Fibroblast of villous mesenchyme (primary cell): ENCODE results near the gene PRDX6. TPM values are rescaled to one million over a fixed set of nuclear protein-coding genes. Genes with fewer than 3 reads are reported as not detected.

Source experiments
- DNase-seq: peaks from one replicate; pipeline ENCODE4 v3.0.0-alpha.2; 2010; ENCODE audit warnings: low read depth
- H3K4me3 ChIP-seq: 2 replicates; pipeline ENCODE4 v1.5.1; 2011; ENCODE audit warnings: low read depth, mild to moderate bottlenecking, low read length
- total RNA-seq: library from RNA; depleted of rRNA; stranded (reverse); fragments of >200 nt; gene quantifications from 2 replicates; pipeline ENCODE4 v1.2.3, GENCODE V29; 2012
- TF ChIP-seq, protein P1 (sequence below): IDR thresholded peaks from 2 replicates; pipeline ENCODE4 v1.5.1; 2012; ENCODE audit warnings: low read depth, mild to moderate bottlenecking, low read length; ENCODE audit not compliant: insufficient read depth

The PRDX6 gene
- total RNA-seq, 1 donor: 611 TPM

DNA sequence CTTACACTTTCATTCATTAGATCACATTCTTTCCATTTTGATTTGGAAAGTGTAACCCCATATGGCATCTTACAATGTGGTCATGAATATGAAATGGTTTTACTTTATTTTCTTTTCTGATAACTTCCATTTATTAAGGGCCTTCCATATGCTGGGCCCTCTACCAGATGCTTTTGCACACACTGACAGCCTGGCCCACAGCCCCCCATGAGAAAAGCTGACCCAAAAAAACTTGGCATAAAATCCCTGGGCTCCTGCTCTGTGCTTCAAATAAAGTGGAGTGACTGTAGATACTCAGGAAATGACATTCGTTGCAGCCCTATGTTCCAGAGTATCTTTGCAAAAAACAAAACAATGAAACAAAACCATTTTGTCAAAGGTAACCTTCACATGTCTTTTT is 48.8 kb downstream of the PRDX6 start:
- TF ChIP-seq, protein P1, sequence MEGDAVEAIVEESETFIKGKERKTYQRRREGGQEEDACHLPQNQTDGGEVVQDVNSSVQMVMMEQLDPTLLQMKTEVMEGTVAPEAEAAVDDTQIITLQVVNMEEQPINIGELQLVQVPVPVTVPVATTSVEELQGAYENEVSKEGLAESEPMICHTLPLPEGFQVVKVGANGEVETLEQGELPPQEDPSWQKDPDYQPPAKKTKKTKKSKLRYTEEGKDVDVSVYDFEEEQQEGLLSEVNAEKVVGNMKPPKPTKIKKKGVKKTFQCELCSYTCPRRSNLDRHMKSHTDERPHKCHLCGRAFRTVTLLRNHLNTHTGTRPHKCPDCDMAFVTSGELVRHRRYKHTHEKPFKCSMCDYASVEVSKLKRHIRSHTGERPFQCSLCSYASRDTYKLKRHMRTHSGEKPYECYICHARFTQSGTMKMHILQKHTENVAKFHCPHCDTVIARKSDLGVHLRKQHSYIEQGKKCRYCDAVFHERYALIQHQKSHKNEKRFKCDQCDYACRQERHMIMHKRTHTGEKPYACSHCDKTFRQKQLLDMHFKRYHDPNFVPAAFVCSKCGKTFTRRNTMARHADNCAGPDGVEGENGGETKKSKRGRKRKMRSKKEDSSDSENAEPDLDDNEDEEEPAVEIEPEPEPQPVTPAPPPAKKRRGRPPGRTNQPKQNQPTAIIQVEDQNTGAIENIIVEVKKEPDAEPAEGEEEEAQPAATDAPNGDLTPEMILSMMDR: no peak
- H3K4me3 ChIP-seq: no peak overlapping the region
- DNase-seq: no peak

DNA sequence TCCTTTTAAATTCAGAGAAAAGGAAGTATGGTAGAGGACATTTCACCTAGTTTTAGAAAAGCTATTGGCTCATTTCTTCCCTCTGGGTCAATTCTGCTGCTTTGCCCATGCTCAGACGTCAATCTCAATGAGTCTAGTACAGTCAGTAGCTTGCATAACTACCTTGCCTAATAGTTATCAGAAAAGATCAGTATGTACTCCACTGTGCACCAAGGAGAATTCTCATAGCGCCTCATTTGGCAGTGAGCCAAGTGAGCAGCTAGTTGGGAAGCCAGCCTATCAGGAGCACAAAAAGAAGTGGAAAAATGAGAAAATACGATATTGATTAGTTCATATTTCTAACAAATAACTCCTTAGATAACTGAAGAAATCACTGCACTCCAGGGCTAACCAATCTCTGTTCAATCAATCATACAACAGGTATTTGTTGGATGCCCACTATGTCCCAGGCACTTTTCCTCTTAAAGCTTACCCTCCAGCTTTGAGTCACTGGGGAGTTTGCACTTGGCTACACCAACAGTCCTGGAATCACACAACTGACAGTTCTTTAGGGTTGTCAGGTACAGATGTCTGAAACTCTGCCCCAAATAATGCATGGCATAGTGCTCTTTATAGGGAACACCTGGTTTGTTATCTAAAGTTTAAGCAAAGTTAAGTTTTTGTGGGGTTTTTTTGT is 50.2 kb downstream of the PRDX6 start:
- peak; percentile 79 for DNase-seq
- H3K4me3 ChIP-seq: no peak overlapping the region
- TF ChIP-seq, protein P1: no peak

DNA sequence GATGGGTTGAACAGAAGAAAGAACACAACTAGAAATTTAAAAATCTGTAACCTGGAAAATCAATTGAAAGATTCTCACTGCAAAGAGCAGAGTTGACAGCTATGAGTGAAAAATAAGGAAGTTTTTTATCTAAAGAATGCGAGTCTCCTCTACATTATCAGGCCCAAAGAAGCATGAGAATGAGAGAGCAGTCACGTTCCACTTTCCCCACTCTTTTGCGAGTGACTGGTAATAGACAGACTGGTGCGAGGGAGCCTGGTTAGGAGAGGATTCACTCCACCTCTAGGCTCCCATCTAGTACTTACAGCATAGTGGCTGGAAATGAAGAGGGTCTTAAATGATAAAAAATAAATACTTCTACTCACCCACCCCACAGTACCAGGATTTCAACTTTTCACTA is 52.0 kb downstream of the PRDX6 start:
- DNase-seq: no peak
- TF ChIP-seq, protein P1: no peak
- H3K4me3 ChIP-seq: no peak overlapping the region

- TF ChIP-seq, protein P1: no peak
- no peak overlapping the region for H3K4me3 ChIP-seq
- no peak for DNase-seq
Observed at GRCh38 chr1:173530795-173531693, 53.9 kb downstream of the PRDX6 start.

GRCh38 chr1:173532237-173532636 is 55.1 kb downstream of the PRDX6 start:
- TF ChIP-seq, protein P1: no peak

DNA sequence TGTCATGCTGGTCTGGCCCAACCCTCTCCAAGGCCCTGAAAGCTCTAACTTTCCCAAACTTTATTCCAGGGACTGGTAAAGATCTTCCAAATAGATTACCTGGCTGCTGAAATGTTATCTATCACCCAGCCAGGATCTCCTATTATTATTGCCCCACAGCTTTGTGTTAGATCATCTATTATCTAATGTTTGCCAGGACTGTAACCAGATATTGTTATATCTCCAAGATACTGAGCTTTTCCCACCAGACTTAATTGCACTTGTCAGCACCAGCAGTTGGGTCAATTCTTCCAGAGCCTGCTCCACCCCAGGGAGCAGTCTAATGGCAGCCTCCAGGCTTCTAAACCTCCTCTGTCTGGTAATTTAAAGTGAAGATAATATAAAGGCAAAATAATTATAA is 59.1 kb downstream of the PRDX6 start:
- H3K4me3 ChIP-seq: no peak overlapping the region
- TF ChIP-seq, protein P1: no peak
- no peak for DNase-seq

More at GRCh38 chr1:173532237-173532636, 55.1 kb downstream of the PRDX6 start:
- peak; percentile 20 for DNase-seq
- H3K4me3 ChIP-seq: no peak overlapping the region

Other genes with a start within 250 kb of the PRDX6 start
- gene SLC9C2, start 125.7 kb downstream of the PRDX6 start, total RNA-seq: not detected in 2 replicates
- not detected in 2 replicates for gene TEX50, start 158.0 kb downstream of the PRDX6 start, total RNA-seq
- 0.43 TPM in 1 of 2 replicates, not detected in the other for gene ANKRD45, start 192.5 kb downstream of the PRDX6 start, total RNA-seq
- gene KLHL20, start 237.6 kb downstream of the PRDX6 start, total RNA-seq: 20.9 and 33.2 TPM in 2 replicates